A673 (cell line): ENCODE data around the gene LDB2.

Experiments used
- CTCF ChIP-seq: fragments of 300-800, 200-600 bp; sonication (generic); conservative IDR thresholded peaks from 2 replicates; pipeline ENCODE4 v1.5.1; 2017; ENCODE audit warnings: low read depth, mild to moderate bottlenecking, antibody characterized with exemption, low read length, moderate library complexity, mixed read lengths
- EZH2 ChIP-seq: fragments of 200-600 bp; sonication (generic); IDR thresholded peaks from 2 replicates; pipeline ENCODE4 v1.6.1; 2017; ENCODE audit warnings: borderline replicate concordance, low read depth, mild to moderate bottlenecking, mixed read lengths, antibody characterized with exemption, low read length; ENCODE audit not compliant: poor library complexity, severe bottlenecking

DNA sequence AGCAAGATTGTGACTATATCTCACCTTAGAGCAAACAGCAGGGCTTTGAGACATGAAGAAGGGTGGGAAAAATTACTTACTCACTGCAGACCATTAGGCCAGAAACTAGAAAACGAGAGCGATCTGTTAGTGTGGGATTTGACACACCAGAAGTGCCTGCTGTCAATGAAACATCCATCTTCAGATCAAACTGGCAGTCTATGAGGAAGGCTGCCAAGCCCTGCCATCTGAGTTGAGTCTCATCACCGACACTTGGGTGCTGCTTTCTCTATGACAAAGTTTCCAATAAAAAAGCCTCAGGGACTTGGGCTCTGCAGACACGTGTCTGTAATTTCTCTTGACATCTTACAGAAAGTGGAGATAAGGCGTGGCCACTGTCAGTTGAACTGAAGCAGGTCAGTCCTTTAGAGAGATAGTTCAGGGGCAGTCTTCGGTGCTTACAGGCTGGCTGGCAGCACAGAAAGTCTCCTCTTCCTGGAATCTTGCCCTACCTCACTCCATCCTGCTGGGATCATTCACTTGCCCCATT, 40.1 kb upstream of the LDB2 start:
- TF ChIP-seq CTCF (no peak), EZH2 (no peak)
